Measurements from ENCODE around the gene EPHA4. TPM values are rescaled to one million over a fixed set of nuclear protein-coding genes. Genes with fewer than 3 reads are reported as not detected.

Gene EPHA4
- total and polyA plus RNA-seq, 2 experiments from 2014 or later: 24.4 to 42.2 TPM

DNA sequence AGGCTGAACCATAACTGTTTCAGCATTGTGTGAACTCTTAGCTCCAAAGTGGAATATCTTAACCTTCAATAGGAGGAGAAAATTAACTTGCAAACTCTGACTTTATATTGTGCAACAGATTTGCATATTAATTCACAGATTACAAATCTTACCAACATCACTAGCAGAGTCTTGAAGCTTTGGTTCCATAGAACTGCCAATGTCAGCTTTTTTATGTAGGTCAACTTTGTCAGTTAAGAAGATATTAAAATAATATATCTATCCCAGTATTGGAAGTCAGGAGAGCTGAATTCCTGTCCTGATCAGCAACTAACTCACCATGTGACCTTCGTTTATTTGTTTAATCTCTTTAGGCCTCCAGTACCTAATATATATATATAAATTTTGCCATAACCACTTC lies 121.8 kb downstream of the EPHA4 start:
- 95 to 100% methylated on average over 1 of the region's 1 CpG for WGBS, 2 experiments (ENCODE audit: low coverage in 1 of 2, low lambda C conversion rate in 2 of 2, missing lambda C conversion rate in 2 of 2)
- Histone ChIP-seq H4K20me1 (ENCODE audit: insufficient read depth) (no peaks in the 10 kb centered on the region), H3K27ac (no peak overlapping the region), H3K9me2 (ENCODE audit: insufficient read depth) (no peaks in the 10 kb centered on the region), H3K27me3 (replicated peaks; ENCODE audit: insufficient read depth) (no peaks in the 10 kb centered on the region), H3K4me1 (ENCODE audit: insufficient read depth) (no peaks in the 10 kb centered on the region), H3K4me2 (ENCODE audit: unreplicated experiment) (no peak overlapping the region), H3K79me2 (ENCODE audit: insufficient read depth) (no peaks in the 10 kb centered on the region), H3K36me3 (ENCODE audit: low read depth) (peaks cover 14% of the 10 kb centered on the region), H2AFZ (no peak overlapping the region), H3K4me3 (no peak overlapping the region), H3F3A (ENCODE audit: insufficient read depth) (no peaks in the 10 kb centered on the region), H3K9me3 (ENCODE audit: low read depth) (no peaks in the 10 kb centered on the region), H3K9ac (no peak overlapping the region)
- no peak for TF ChIP-seq EZH2phosphoT487 (IDR thresholded peaks at IDR 0.05; ENCODE audit: insufficient read depth, low read depth)
- no peak for TF ChIP-seq EZH2 (IDR thresholded peaks at IDR 0.05; ENCODE audit: insufficient read depth, poor library complexity, severe bottlenecking)
- in situ Hi-C loops (cut with MboI): no loop called here
- no peak for DNase-seq

DNA sequence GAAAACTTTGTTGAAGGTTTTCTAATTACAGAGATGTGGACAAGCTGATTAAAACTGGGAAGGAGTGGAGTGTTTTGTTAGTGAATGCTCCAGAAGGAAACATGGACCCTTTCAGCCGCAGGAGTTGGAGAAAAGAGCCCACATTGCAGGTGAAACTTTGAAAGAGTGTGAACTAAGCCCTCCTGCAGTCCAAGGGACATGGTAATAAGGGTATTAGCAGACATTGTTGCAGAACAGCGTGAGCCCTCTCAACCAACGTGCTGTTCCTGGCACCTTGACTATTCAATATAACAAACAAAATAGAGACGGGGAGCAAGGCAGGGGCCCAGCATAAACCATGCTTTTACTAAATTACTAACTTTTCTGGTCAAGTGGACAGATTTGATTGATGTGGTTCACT lies 122.7 kb downstream of the EPHA4 start:
- peaks cover 6% of the 10 kb centered on the region for H3K4me1 ChIP-seq (ENCODE audit: insufficient read depth)
- H2AFZ ChIP-seq: no peak overlapping the region
- H4K20me1 ChIP-seq (ENCODE audit: insufficient read depth): no peaks in the 10 kb centered on the region
- in situ Hi-C loops (cut with MboI): no loop called here
- no peak overlapping the region for H3K27ac ChIP-seq
- H3K9ac ChIP-seq: no peak overlapping the region
- peaks cover 8% of the 10 kb centered on the region; the same call in 1 of the 2 replicates for H3F3A ChIP-seq (ENCODE audit: insufficient read depth)
- H3K4me3 ChIP-seq: no peak overlapping the region
- H3K79me2 ChIP-seq (ENCODE audit: insufficient read depth): no peaks in the 10 kb centered on the region
- WGBS, 2 experiments (ENCODE audit: low coverage in 1 of 2, low lambda C conversion rate in 2 of 2, missing lambda C conversion rate in 2 of 2): 98 to 99% methylated on average over 4 of the region's 4 CpGs
- no peak overlapping the region for H3K4me2 ChIP-seq (ENCODE audit: unreplicated experiment)
- H3K9me3 ChIP-seq (ENCODE audit: low read depth): no peaks in the 10 kb centered on the region
- no peak for DNase-seq
- TF ChIP-seq EZH2 (IDR thresholded peaks at IDR 0.05; ENCODE audit: insufficient read depth, poor library complexity, severe bottlenecking) (no peak), EZH2phosphoT487 (IDR thresholded peaks at IDR 0.05; ENCODE audit: insufficient read depth, low read depth) (no peak)
- H3K36me3 ChIP-seq (ENCODE audit: low read depth): peaks cover 8% of the 10 kb centered on the region
- no peaks in the 10 kb centered on the region for H3K27me3 ChIP-seq (replicated peaks; ENCODE audit: insufficient read depth)
- H3K9me2 ChIP-seq (ENCODE audit: insufficient read depth): no peaks in the 10 kb centered on the region

DNA sequence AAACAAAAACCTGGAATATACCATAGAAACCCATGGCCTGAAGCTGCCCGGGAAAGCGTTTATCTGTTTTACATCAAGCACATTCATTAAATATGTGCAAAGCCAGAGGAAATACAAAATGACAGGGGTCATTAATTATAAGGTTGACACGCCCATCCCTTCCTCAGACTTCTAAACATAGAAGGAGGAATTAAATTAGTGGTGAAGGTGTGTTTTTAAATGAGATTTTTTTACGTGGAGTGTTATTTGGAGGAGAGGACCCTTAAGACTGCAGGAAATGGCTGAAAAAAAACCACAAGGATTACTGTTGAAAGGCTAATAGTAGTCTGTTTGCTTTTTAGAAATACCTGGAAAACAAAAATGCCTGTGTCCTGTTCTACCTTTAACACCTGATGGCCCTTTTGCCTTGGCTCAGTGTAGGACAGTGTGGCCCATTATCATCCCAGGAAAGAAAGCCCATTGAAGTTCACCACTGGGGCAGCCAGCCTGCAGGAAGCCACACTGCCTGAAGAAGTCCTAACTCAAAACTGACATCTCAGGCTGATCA lies 123.2 kb downstream of the EPHA4 start:
- Histone ChIP-seq H3F3A (ENCODE audit: insufficient read depth) (peaks cover 11% of the 10 kb centered on the region), H3K27ac (no peak overlapping the region), H3K4me1 (ENCODE audit: insufficient read depth) (peaks cover 10% of the 10 kb centered on the region), H3K4me3 (no peak overlapping the region), H2AFZ (no peak overlapping the region), H3K9me2 (ENCODE audit: insufficient read depth) (no peaks in the 10 kb centered on the region), H3K9ac (no peak overlapping the region), H3K27me3 (replicated peaks; ENCODE audit: insufficient read depth) (no peaks in the 10 kb centered on the region), H3K4me2 (ENCODE audit: unreplicated experiment) (no peak overlapping the region), H3K36me3 (ENCODE audit: low read depth) (peaks cover 8% of the 10 kb centered on the region), H3K79me2 (ENCODE audit: insufficient read depth) (no peaks in the 10 kb centered on the region), H3K9me3 (ENCODE audit: low read depth) (no peaks in the 10 kb centered on the region), H4K20me1 (ENCODE audit: insufficient read depth) (no peaks in the 10 kb centered on the region)
- no peak for DNase-seq
- TF ChIP-seq EZH2phosphoT487 (IDR thresholded peaks at IDR 0.05; ENCODE audit: insufficient read depth, low read depth) (no peak), EZH2 (IDR thresholded peaks at IDR 0.05; ENCODE audit: insufficient read depth, poor library complexity, severe bottlenecking) (no peak)
- WGBS, 2 experiments (ENCODE audit: low coverage in 1 of 2, low lambda C conversion rate in 2 of 2, missing lambda C conversion rate in 2 of 2): 97 to 99% methylated on average over 4 of the region's 4 CpGs
- in situ Hi-C loops (cut with MboI): no loop called here

DNA sequence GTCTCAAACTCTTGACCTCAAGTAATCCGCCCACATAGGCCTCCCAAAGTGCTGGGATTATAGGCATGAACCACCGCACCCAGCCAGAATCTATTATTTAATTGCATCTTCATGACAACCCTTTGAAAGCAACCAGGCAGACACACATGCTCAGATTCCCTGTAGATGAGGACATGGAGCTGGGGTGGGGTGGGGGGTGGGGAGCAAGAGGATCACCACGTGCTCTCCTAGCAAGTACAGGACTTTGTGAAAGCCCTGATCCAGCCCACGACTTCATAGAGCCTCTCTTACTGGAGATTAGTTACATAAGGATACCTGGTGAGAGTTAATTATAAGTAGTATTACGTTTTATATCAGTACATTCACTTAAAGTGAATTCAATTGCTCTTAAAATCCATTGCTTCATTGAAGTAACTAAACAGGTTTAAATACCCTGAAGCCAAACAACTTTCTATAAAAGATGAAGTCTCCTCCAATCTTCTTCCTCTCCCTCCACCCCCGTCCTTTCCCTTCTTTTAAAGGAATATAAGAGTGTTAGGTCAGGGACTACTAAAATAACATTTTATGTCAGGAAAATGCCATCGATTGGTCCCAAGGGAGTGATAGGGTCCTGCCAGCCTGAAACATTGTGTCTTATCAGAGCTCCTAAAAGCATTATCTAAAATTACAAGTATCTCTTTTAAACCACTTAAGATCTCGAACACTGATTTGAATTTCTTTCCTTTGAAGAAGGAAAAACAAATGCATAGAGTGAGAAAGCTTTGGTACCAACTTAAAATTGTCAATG lies 123.9 kb downstream of the EPHA4 start:
- Histone ChIP-seq H3K9me3 (ENCODE audit: low read depth) (no peaks in the 10 kb centered on the region), H4K20me1 (ENCODE audit: insufficient read depth) (no peaks in the 10 kb centered on the region), H3K4me1 (ENCODE audit: insufficient read depth) (peaks cover 17% of the 10 kb centered on the region), H3K36me3 (ENCODE audit: low read depth) (peaks cover 7% of the 10 kb centered on the region), H3K27me3 (replicated peaks; ENCODE audit: insufficient read depth) (no peaks in the 10 kb centered on the region), H2AFZ (no peak overlapping the region), H3K27ac (no peak overlapping the region), H3K9ac (no peak overlapping the region), H3K9me2 (ENCODE audit: insufficient read depth) (no peaks in the 10 kb centered on the region), H3K4me2 (ENCODE audit: unreplicated experiment) (no peak overlapping the region), H3K4me3 (no peak overlapping the region), H3F3A (ENCODE audit: insufficient read depth) (peaks cover 18% of the 10 kb centered on the region), H3K79me2 (ENCODE audit: insufficient read depth) (no peaks in the 10 kb centered on the region)
- DNase-seq: no peak
- in situ Hi-C loops (cut with MboI): no loop called here
- WGBS, 2 experiments (ENCODE audit: low coverage in 1 of 2, low lambda C conversion rate in 2 of 2, missing lambda C conversion rate in 2 of 2): 75 to 80% methylated on average over 8 of the region's 8 CpGs
- TF ChIP-seq EZH2phosphoT487 (IDR thresholded peaks at IDR 0.05; ENCODE audit: insufficient read depth, low read depth): no peak
- no peak for TF ChIP-seq EZH2 (IDR thresholded peaks at IDR 0.05; ENCODE audit: insufficient read depth, poor library complexity, severe bottlenecking)

Measured in GM23248 (cell line).